Tibial nerve (tissue), 4 donors: ENCODE results near the gene APOB.

Source experiments
- EP300 ChIP-seq, 2 donors: sonication (generic); formaldehyde crosslinking; IDR thresholded peaks; one replicate each; pipeline ENCODE4 v1.6.1; 2017; ENCODE audit warnings: antibody characterized with exemption in 2 of 2, mild to moderate bottlenecking in 1 of 2
- POLR2A ChIP-seq, 2 donors: fragments of 450-650 bp; IDR thresholded peaks; one replicate each; pipeline ENCODE4 v1.6.1; 2017; ENCODE audit warnings: antibody characterized with exemption in 2 of 2, mild to moderate bottlenecking in 2 of 2, moderate library complexity in 2 of 2
- TF ChIP-seq, protein P1 (sequence below), 5 experiments: fragments of 200-600 bp in 3 of 5; fragments of 450-650 bp in 2 of 5; sonication (generic) in 3 of 5; IDR thresholded peaks; one replicate each; pipeline ENCODE4 v1.5.1; 2016 to 2019; ENCODE audit warnings: antibody characterized with exemption in 5 of 5, mild to moderate bottlenecking in 3 of 5, moderate library complexity in 2 of 5

DNA sequence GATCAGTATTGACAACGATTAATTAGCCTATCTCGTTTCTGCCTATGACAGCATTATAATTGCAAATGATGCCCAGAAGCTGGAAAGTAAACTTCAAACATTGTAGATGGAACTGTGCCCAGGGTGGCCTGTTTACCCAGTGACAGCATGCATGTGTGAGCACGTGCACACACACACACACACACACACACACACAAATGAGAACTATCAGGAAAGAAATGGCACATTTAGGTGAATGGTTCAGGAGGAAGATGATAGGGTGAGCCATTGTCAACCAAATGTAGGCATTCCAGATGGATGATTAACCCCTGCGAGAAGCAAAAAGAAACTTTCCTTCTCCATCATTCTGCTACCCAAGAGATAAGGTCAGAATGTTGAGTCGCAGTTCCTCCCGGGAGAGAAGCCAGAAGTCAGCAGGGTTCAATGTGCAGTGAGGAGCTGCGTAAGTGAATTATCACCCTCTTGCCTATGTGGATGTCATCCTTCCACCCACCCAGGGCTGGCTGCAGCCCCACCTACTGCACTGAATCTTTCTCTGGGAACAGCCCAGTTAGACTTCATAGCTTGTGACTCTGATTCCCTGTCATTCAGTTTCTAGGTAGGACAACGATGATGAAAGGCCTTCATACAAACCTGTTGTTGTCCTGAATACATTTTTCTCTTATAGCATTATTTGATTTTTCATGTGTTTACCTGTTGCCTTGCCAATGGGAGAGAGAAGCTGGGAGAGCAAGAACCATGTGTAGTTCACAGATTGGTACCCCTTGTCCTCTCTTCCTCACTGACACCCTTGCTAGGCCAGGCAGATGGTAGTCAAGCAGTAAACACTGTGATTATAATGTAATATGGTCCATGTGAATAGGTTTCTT lies 3.5 kb upstream of the APOB start:
- no peak for TF ChIP-seq POLR2A (IDR thresholded peaks at IDR 0.05)
- TF ChIP-seq EP300 (IDR thresholded peaks at IDR 0.05) = no peak
- TF ChIP-seq, protein P1, sequence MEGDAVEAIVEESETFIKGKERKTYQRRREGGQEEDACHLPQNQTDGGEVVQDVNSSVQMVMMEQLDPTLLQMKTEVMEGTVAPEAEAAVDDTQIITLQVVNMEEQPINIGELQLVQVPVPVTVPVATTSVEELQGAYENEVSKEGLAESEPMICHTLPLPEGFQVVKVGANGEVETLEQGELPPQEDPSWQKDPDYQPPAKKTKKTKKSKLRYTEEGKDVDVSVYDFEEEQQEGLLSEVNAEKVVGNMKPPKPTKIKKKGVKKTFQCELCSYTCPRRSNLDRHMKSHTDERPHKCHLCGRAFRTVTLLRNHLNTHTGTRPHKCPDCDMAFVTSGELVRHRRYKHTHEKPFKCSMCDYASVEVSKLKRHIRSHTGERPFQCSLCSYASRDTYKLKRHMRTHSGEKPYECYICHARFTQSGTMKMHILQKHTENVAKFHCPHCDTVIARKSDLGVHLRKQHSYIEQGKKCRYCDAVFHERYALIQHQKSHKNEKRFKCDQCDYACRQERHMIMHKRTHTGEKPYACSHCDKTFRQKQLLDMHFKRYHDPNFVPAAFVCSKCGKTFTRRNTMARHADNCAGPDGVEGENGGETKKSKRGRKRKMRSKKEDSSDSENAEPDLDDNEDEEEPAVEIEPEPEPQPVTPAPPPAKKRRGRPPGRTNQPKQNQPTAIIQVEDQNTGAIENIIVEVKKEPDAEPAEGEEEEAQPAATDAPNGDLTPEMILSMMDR (IDR thresholded peaks at IDR 0.05) = no peak
